OCI-LY7 (cell line): ENCODE data around the gene CLDN19. TPM values are rescaled to one million over a fixed set of nuclear protein-coding genes. Genes with fewer than 3 reads are reported as not detected.

ENCODE experiments used
- BruUV-seq: library from RNA; stranded (reverse); fragments of 400-500 nt; replicated peaks from 2 replicates; lab custom pipeline; 2021; lab: Mats Ljungman, UMichigan
- CTCF ChIA-PET: fragments of 300-600 bp; sonication (Branson Sonifier 250); formaldehyde crosslinking; loops from one replicate; lab custom pipeline; 2022; ENCODE audit warnings: antibody characterized with exemption; ENCODE audit not compliant: unreplicated experiment; lab: Charles Lee
- POLR2A ChIA-PET: fragments of 300-600 bp; sonication (Branson Sonifier 250); formaldehyde crosslinking; loops from one replicate; lab custom pipeline; 2022; ENCODE audit warnings: antibody characterized with exemption; lab: Charles Lee
- DNase-seq: peaks from one replicate; pipeline ENCODE4 v3.0.0-alpha.2; 2015; ENCODE audit warnings: low spot score
- H2AFZ ChIP-seq: fragments of 200-600 bp; sonication (generic), shearing (Covaris generic); 2 replicates; pipeline ENCODE4 v1.6.1; 2014; ENCODE audit warnings: mild to moderate bottlenecking, antibody characterized with exemption, low read length, moderate library complexity
- H3K27ac ChIP-seq: fragments of 200-600 bp; sonication (generic); 2 replicates; pipeline ENCODE4 v1.5.1; 2014; ENCODE audit warnings: mixed run types, low read depth, mild to moderate bottlenecking, moderate library complexity, low read length, inconsistent platforms; ENCODE audit not compliant: poor library complexity, severe bottlenecking
- H3K36me3 ChIP-seq: fragments of 200-600 bp; sonication (generic); 2 replicates; pipeline ENCODE4 v1.6.1; 2014; ENCODE audit warnings: mild to moderate bottlenecking, antibody characterized with exemption, low read length, moderate library complexity, mixed read lengths; ENCODE audit not compliant: insufficient read depth
- H3K4me1 ChIP-seq: fragments of 200-600 bp; sonication (generic); 2 replicates; pipeline ENCODE4 v1.5.1; 2014; ENCODE audit warnings: mild to moderate bottlenecking, low read length; ENCODE audit not compliant: insufficient read depth, poor library complexity, severe bottlenecking
- H3K4me2 ChIP-seq: fragments of 200-600 bp; sonication (generic); 2 replicates; pipeline ENCODE4 v1.6.1; 2014; ENCODE audit warnings: mild to moderate bottlenecking, low read length
- H3K4me3 ChIP-seq: fragments of 200-600 bp; sonication (generic); 2 replicates; pipeline ENCODE4 v1.5.1; 2014; ENCODE audit warnings: mild to moderate bottlenecking, low read depth, low read length; ENCODE audit not compliant: poor library complexity, severe bottlenecking
- H3K79me2 ChIP-seq: fragments of 200-600 bp; sonication (generic); 2 replicates; pipeline ENCODE4 v1.6.1; 2016; ENCODE audit warnings: low read depth, mild to moderate bottlenecking, low read length, moderate library complexity, mixed read lengths; ENCODE audit not compliant: insufficient read depth
- H3K9me2 ChIP-seq: fragments of 200-600 bp; sonication (generic); 2 replicates; pipeline ENCODE4 v1.6.1; 2016; ENCODE audit warnings: mild to moderate bottlenecking, low read length, mixed read lengths; ENCODE audit not compliant: insufficient read depth
- H3K9me3 ChIP-seq: fragments of 200-600 bp; sonication (generic); 2 replicates; pipeline ENCODE4 v1.6.1; 2014; ENCODE audit warnings: mild to moderate bottlenecking, mixed run types, low read length, mixed read lengths
- H4K20me1 ChIP-seq: fragments of 200-600 bp; sonication (generic); 2 replicates; pipeline ENCODE4 v1.6.1; 2014; ENCODE audit warnings: mild to moderate bottlenecking, antibody characterized with exemption, low read length, moderate library complexity, mixed read lengths; ENCODE audit not compliant: insufficient read depth
- EZH2phosphoT487 ChIP-seq: fragments of 200-600 bp; sonication (generic); IDR thresholded peaks from 2 replicates; pipeline ENCODE4 v1.6.1; 2018; ENCODE audit warnings: low read depth, borderline replicate concordance, mild to moderate bottlenecking, mixed run types, antibody characterized with exemption, low read length, moderate library complexity, mixed read lengths
- intact Hi-C: fragments of 100-400 bp; cut with micrococcal nuclease; formaldehyde crosslinking; loops from one replicate; pipeline ENCODE4 v1.10.0; 2022; ENCODE audit not compliant: unreplicated experiment
- total RNA-seq, 2 experiments: library from RNA; depleted of rRNA in 1 of 2; stranded (reverse); fragments of >200 nt in 1 of 2; shearing (Covaris generic) in 1 of 2; gene quantifications; 2 replicates each; pipeline ENCODE4 v1.2.3, GENCODE V29; 2014 to 2022
- TF ChIP-seq, protein P1 (sequence below): fragments of 200-600 bp; sonication (generic); conservative IDR thresholded peaks from 2 replicates; pipeline ENCODE4 v1.5.1; 2014; ENCODE audit warnings: mild to moderate bottlenecking, antibody characterized with exemption, low read length, moderate library complexity, mixed read lengths

Gene CLDN19
- total RNA-seq, 2 experiments from 2014 or later = not detected

- TF ChIP-seq EZH2phosphoT487 = no peak
- TF ChIP-seq, protein P1, sequence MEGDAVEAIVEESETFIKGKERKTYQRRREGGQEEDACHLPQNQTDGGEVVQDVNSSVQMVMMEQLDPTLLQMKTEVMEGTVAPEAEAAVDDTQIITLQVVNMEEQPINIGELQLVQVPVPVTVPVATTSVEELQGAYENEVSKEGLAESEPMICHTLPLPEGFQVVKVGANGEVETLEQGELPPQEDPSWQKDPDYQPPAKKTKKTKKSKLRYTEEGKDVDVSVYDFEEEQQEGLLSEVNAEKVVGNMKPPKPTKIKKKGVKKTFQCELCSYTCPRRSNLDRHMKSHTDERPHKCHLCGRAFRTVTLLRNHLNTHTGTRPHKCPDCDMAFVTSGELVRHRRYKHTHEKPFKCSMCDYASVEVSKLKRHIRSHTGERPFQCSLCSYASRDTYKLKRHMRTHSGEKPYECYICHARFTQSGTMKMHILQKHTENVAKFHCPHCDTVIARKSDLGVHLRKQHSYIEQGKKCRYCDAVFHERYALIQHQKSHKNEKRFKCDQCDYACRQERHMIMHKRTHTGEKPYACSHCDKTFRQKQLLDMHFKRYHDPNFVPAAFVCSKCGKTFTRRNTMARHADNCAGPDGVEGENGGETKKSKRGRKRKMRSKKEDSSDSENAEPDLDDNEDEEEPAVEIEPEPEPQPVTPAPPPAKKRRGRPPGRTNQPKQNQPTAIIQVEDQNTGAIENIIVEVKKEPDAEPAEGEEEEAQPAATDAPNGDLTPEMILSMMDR = no peak
- Histone ChIP-seq H3K4me1 (no peaks in the 10 kb centered on the region), H4K20me1 (no peaks in the 10 kb centered on the region), H3K27ac (no peak overlapping the region), H3K36me3 (peaks cover 29% of the 10 kb centered on the region), H2AFZ (no peak overlapping the region), H3K9me2 (no peaks in the 10 kb centered on the region), H3K4me3 (no peak overlapping the region), H3K79me2 (no peaks in the 10 kb centered on the region), H3K9me3 (no peaks in the 10 kb centered on the region), H3K4me2 (no peak overlapping the region)
- DNase-seq = no peak
- TSS peak; percentile 50 for BruUV-seq
- intact Hi-C loops = loop anchor here (1.0 kb wide), 1 partner anchor 168 kb away; no protein-coding TSS in a partner anchor
- ChIA-PET CTCF (no interaction called here), POLR2A (no interaction called here)
Measured at GRCh38 chr1:42746436-42747105, 6.5 kb upstream of the CLDN19 start.

- no peak for TF ChIP-seq EZH2phosphoT487
- TF ChIP-seq, protein P1 = no peak
- H3K9me2 ChIP-seq = no peaks in the 10 kb centered on the region
- no TSS peak for BruUV-seq
- POLR2A ChIA-PET = no interaction called here
- no peaks in the 10 kb centered on the region for H3K79me2 ChIP-seq
- peaks cover 27% of the 10 kb centered on the region for H3K36me3 ChIP-seq
- H4K20me1 ChIP-seq = no peaks in the 10 kb centered on the region
- CTCF ChIA-PET = interaction anchor here (0.5 kb wide), 1 partner anchor 11 kb away, joined by 3 read pairs; no protein-coding TSS in a partner anchor
- no peak overlapping the region for H3K4me2 ChIP-seq
- DNase-seq = no peak
- no peaks in the 10 kb centered on the region for H3K9me3 ChIP-seq
- intact Hi-C loops = no loop called here
- H2AFZ ChIP-seq = no peak overlapping the region
- H3K27ac ChIP-seq = no peak overlapping the region
- no peak overlapping the region for H3K4me3 ChIP-seq
- H3K4me1 ChIP-seq = no peaks in the 10 kb centered on the region
Measured at GRCh38 chr1:42745851-42746250, 5.8 kb upstream of the CLDN19 start.

- CTCF ChIA-PET = interaction anchor here (0.6 kb wide), 1 partner anchor 21 kb away, joined by 3 read pairs; no protein-coding TSS in a partner anchor
- Histone ChIP-seq H3K4me3 (no peak overlapping the region), H3K9me3 (no peaks in the 10 kb centered on the region), H4K20me1 (no peaks in the 10 kb centered on the region), H3K27ac (no peak overlapping the region), H3K4me1 (no peaks in the 10 kb centered on the region), H3K36me3 (peaks cover 15% of the 10 kb centered on the region; the same call in 1 of the 2 replicates), H3K4me2 (no peak overlapping the region), H2AFZ (no peak overlapping the region), H3K9me2 (no peaks in the 10 kb centered on the region), H3K79me2 (no peaks in the 10 kb centered on the region)
- no peak for DNase-seq
- TF ChIP-seq EZH2phosphoT487 = no peak
- TF ChIP-seq, protein P1 = no peak
- intact Hi-C loops = no loop called here
- no TSS peak for BruUV-seq
- POLR2A ChIA-PET = no interaction called here
Measured at GRCh38 chr1:42744148-42744413, 4.0 kb upstream of the CLDN19 start.
